Suprapubic skin (tissue), 4 donors: Measurements from ENCODE around the gene AGAP4.
"Not testable (repeated sequence)": the region's sequence is repeated elsewhere in the genome, so short reads cannot be mapped to it uniquely, and the experiment has no call there.

Source experiments
- CTCF ChIP-seq, 2 donors: fragments of 200-600 bp in 1 of 2; fragments of 450-650 bp in 1 of 2; sonication (generic) in 1 of 2; IDR thresholded peaks; one replicate each; pipeline ENCODE4 v1.5.1; 2016 to 2019; ENCODE audit warnings: antibody characterized with exemption in 2 of 2, mild to moderate bottlenecking in 1 of 2, moderate library complexity in 1 of 2
- EP300 ChIP-seq: sonication (generic); formaldehyde crosslinking; IDR thresholded peaks from one replicate; pipeline ENCODE4 v1.6.1; 2017; ENCODE audit warnings: antibody characterized with exemption
- POLR2A ChIP-seq, 2 donors: fragments of 450-650 bp; IDR thresholded peaks; one replicate each; pipeline ENCODE4 v1.6.1; 2017; ENCODE audit warnings: antibody characterized with exemption in 2 of 2, mild to moderate bottlenecking in 2 of 2, moderate library complexity in 2 of 2
- POLR2AphosphoS5 ChIP-seq, 3 donors: sonication (generic); formaldehyde crosslinking; IDR thresholded peaks; one replicate each; pipeline ENCODE4 v1.6.1; 2017; ENCODE audit warnings: antibody characterized with exemption in 3 of 3

- not testable (repeated sequence) for TF ChIP-seq CTCF (IDR thresholded peaks at IDR 0.05); POLR2A (IDR thresholded peaks at IDR 0.05); EP300; POLR2AphosphoS5 (IDR thresholded peaks at IDR 0.05)
These were observed 27.0 kb downstream of the AGAP4 start for GRCh38 chr10:45820107-45820830.
